Tongue (tissue), 2 donors: Measurements from ENCODE around the gene VPS13D. TPM values are rescaled to one million over a fixed set of nuclear protein-coding genes. Genes with fewer than 3 reads are reported as not detected.
A peak's percentile ranks its signal among the peaks of the same experiment; 100 is the strongest.
"Not testable (repeated sequence)": the region's sequence is repeated elsewhere in the genome, so short reads cannot be mapped to it uniquely, and the experiment has no call there.

Source experiments
- DNase-seq: peaks from one replicate; pipeline ENCODE4 v3.0.0-alpha.2; 2015
- total RNA-seq: library from RNA; depleted of rRNA; stranded (reverse); fragments of >200 nt; gene quantifications from one replicate; pipeline ENCODE4 v1.2.3, GENCODE V29; 2014

The VPS13D gene
- total RNA-seq, 1 donor from 2014 or later: 74.1 TPM

GRCh38 chr1:12450756-12451559, 221.1 kb downstream of the VPS13D start:
- no peak for DNase-seq

GRCh38 chr1:12451560-12451900, 221.7 kb downstream of the VPS13D start:
- no peak for DNase-seq

GRCh38 chr1:12452262-12452661, 222.4 kb downstream of the VPS13D start:
- no peak for DNase-seq

GRCh38 chr1:12453400-12454343, 223.8 kb downstream of the VPS13D start:
- DNase-seq: no peak

GRCh38 chr1:12454406-12455391, 224.9 kb downstream of the VPS13D start:
- no peak for DNase-seq

- not testable (repeated sequence) for DNase-seq
These were observed 226.3 kb downstream of the VPS13D start for GRCh38 chr1:12456081-12456480.

- no peak for DNase-seq
These were observed 227.1 kb downstream of the VPS13D start for GRCh38 chr1:12456979-12457378.

GRCh38 chr1:12457771-12458170, 227.9 kb downstream of the VPS13D start:
- peak; percentile 51 for DNase-seq

GRCh38 chr1:12458571-12458970, 228.7 kb downstream of the VPS13D start:
- DNase-seq: no peak

GRCh38 chr1:12460121-12460520, 230.3 kb downstream of the VPS13D start:
- no peak for DNase-seq

- DNase-seq: peak; percentile 86
These were observed 231.2 kb downstream of the VPS13D start for GRCh38 chr1:12460911-12461621.

GRCh38 chr1:12461754-12462153, 231.9 kb downstream of the VPS13D start:
- no peak for DNase-seq

- no peak for DNase-seq
These were observed 232.8 kb downstream of the VPS13D start for GRCh38 chr1:12462586-12462985.

GRCh38 chr1:12464045-12464461, 234.2 kb downstream of the VPS13D start:
- DNase-seq: peak; percentile 74

- peak; percentile 83 for DNase-seq
These were observed 234.8 kb downstream of the VPS13D start for GRCh38 chr1:12464598-12465056.

GRCh38 chr1:12465126-12465525, 235.3 kb downstream of the VPS13D start:
- DNase-seq: no peak

GRCh38 chr1:12466816-12467215, 237.0 kb downstream of the VPS13D start:
- DNase-seq: no peak

- no peak for DNase-seq
These were observed 237.9 kb downstream of the VPS13D start for GRCh38 chr1:12467570-12468286.

GRCh38 chr1:12468323-12468722, 238.5 kb downstream of the VPS13D start:
- no peak for DNase-seq

GRCh38 chr1:12469493-12469892, 239.7 kb downstream of the VPS13D start:
- DNase-seq: no peak
